Subcutaneous abdominal adipose tissue (tissue), 5 donors: ENCODE results near the gene RXRG.
A peak's percentile ranks its signal among the peaks of the same experiment; 100 is the strongest.

ENCODE experiments used
- H3K27ac ChIP-seq: one replicate; pipeline ENCODE4 v1.7.0; 2013; ENCODE audit warnings: low read depth, mild to moderate bottlenecking, inconsistent platforms, low read length, moderate library complexity
- H3K27me3 ChIP-seq, 5 donors: one replicate each; pipeline ENCODE4 v1.7.0; 2013; ENCODE audit warnings: low read length in 5 of 5, inconsistent platforms in 1 of 5; ENCODE audit not compliant: control insufficient read depth in 5 of 5, insufficient read depth in 4 of 5
- H3K36me3 ChIP-seq, 5 donors: one replicate each; pipeline ENCODE4 v1.7.0; 2013; ENCODE audit warnings: low read length in 5 of 5; ENCODE audit not compliant: control insufficient read depth in 5 of 5, insufficient read depth in 5 of 5
- H3K4me1 ChIP-seq, 5 donors: one replicate each; pipeline ENCODE4 v1.7.0; 2013; ENCODE audit warnings: low read length in 5 of 5, mild to moderate bottlenecking in 3 of 5, moderate library complexity in 1 of 5; ENCODE audit not compliant: control insufficient read depth in 5 of 5, insufficient read depth in 5 of 5
- H3K4me3 ChIP-seq, 5 donors: one replicate each; pipeline ENCODE4 v1.7.0; 2013; ENCODE audit warnings: low read length in 5 of 5, low read depth in 1 of 5
- H3K9ac ChIP-seq, 5 donors: one replicate each; pipeline ENCODE4 v1.7.0; 2013; ENCODE audit warnings: low read length in 5 of 5, mild to moderate bottlenecking in 4 of 5, moderate library complexity in 3 of 5
- H3K9me3 ChIP-seq, 5 donors: one replicate each; pipeline ENCODE4 v1.7.0; 2013; ENCODE audit warnings: low read length in 5 of 5; ENCODE audit not compliant: control insufficient read depth in 5 of 5
- donor health status: healthy.
- donor health status: healthy.
- donor health status: healthy.
- donor health status: healthy.
- donor health status: healthy.

Gene RXRG

DNA sequence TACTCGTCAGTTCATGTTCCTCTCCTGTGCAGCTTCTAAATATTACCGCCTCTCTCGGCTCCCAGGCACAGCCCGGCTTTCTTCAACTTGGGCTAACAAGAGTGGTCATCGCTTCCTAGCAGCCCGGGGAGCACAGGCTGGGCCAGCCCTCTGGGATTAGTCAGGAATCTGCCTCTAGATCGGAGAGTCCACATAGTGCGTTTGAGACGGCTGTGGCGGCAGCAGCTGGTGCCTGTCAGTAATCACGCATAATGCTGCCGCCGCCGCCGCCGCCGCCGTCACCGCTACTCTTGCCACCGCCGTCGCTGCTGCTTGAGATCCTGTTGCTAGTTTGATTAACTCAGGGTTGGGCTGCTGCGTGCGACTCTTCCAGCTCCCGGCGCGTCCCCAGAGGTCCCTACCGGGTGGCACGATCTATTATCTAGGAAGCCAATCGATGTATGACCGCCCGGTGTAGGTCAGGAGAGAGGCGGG lies at the start of gene RXRG:
Gene RXRG (minus strand): TSS at position 230 of the 474 bp plus-strand sequence. CDS start 233 bp downstream, outside the sequence.
- Histone ChIP-seq H3K9ac (peak within 1 kb of the TSS in 2 of 5 donors; percentile 12 to 38), H3K4me3 (peak within 1 kb of the TSS; percentile 10 to 64 (median 50)), H3K27me3 (peaks cover 0 to 8% (median 6%) of the 10 kb centered on the region in 5 donors), H3K36me3 (no peaks in the 10 kb centered on the region), H3K4me1 (peaks cover 0 to 24% (median 20%) of the 10 kb centered on the region in 5 donors), H3K27ac (no peak within 1 kb of the TSS), H3K9me3 (no peaks in the 10 kb centered on the region)

DNA sequence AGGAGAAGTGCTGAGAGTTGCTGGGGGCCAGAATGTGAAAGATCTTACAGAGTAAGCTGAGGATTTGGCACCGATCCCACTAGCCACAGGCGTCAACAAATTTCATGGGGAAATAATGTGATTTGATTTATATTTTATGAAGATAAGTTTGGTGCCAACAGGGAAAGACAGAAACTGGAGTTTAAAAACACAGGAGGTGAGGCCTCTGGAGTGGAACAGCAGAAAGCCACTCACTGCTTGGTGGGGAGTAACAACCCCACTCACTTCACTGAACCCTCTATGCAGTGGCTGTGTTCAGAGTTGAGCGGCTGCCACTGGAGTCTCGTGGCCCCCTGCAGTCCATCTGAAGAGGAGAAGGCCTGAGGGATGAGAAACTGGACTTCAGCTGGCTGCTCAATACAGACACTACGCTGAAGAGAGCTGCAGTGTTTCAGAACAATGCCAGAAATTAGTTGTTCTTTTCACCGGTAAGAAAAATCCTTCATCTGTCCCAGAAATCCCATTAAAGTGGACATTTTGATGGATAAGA lies 48.0 kb upstream of the RXRG start:
- no peak overlapping the region for H3K9ac ChIP-seq
- H3K27ac ChIP-seq = no peak overlapping the region
- no peaks in the 10 kb centered on the region for H3K9me3 ChIP-seq
- H3K27me3 ChIP-seq = no peaks in the 10 kb centered on the region
- no peak overlapping the region for H3K4me3 ChIP-seq
- H3K4me1 ChIP-seq = peaks cover 0 to 19% (median 3%) of the 10 kb centered on the region in 5 donors
- no peaks in the 10 kb centered on the region for H3K36me3 ChIP-seq

DNA sequence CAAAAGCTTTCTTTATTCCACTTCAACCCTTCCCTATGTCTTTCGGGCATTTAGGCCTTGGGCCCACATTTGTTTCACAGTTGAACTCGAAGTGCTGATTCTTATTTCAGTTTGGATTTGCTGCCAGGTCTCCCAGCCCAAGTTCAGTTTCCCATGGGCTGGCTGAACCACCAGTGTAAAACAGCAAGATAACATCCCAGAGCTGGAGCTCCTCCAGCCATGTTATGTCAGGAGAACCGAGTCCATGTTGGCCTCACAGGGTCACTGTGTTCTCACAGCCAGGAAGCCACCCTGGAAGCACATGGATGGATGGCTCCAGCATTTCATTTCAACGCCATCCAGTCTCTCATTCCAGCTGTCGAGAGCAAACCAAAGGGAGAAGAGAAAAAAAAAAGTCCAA lies 45.2 kb upstream of the RXRG start:
- H3K36me3 ChIP-seq = no peaks in the 10 kb centered on the region
- H3K27me3 ChIP-seq = peaks cover 0 to 2% (median 0%) of the 10 kb centered on the region in 5 donors
- H3K9me3 ChIP-seq = no peaks in the 10 kb centered on the region
- no peak overlapping the region for H3K27ac ChIP-seq
- no peak overlapping the region for H3K9ac ChIP-seq
- H3K4me3 ChIP-seq = no peak overlapping the region
- H3K4me1 ChIP-seq = peaks cover 0 to 17% (median 3%) of the 10 kb centered on the region in 5 donors

DNA sequence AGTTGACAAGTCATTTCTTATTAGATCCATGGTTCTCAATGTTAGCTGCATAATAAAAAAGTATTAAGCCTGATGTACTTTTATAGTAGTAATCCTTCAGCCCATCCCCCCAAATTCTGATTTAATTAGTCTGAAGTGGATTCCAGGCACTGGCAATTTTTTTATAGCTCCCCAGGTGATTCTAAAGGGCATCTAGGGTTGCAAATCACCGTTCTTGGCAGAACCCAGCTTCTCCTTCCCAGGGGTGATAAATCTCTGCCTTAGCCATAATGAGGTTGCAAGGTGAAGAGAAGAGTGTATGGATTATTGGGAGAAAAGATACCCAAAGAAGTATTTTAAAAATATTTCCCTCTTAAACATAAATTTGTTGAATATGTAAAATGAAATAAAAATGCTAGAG lies 43.0 kb upstream of the RXRG start:
- H3K4me1 ChIP-seq = peaks cover 0 to 15% (median 3%) of the 10 kb centered on the region in 5 donors

DNA sequence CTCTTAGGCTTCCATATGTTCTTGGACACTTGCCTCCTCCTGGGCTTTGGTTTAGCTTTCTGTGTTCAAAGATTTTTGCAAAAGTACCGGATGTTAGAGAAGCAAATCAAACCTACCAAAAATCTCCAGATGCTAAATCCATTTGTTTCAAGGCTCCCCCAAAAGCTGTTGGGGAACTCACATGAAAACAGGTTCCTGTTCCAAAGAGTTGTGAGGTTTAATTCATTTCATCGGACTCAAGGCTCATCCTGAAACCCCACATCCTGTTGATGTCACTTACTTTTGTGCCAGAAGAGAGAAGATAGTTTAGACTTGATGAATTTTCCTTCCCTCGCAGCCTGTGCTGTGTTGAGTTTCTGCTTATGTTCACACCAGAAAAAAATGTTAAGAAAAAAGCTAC lies 41.7 kb upstream of the RXRG start:
- peaks cover 0 to 2% (median 0%) of the 10 kb centered on the region in 5 donors for H3K27me3 ChIP-seq
- H3K27ac ChIP-seq = no peak overlapping the region
- no peaks in the 10 kb centered on the region for H3K9me3 ChIP-seq

More for the DNA sequence above, 43.0 kb upstream of the RXRG start:
- H3K27me3 ChIP-seq = peaks cover 0 to 2% (median 0%) of the 10 kb centered on the region in 5 donors
- H3K4me3 ChIP-seq = no peak overlapping the region
- no peaks in the 10 kb centered on the region for H3K36me3 ChIP-seq
- no peaks in the 10 kb centered on the region for H3K9me3 ChIP-seq
- no peak overlapping the region for H3K9ac ChIP-seq
- no peak overlapping the region for H3K27ac ChIP-seq

DNA sequence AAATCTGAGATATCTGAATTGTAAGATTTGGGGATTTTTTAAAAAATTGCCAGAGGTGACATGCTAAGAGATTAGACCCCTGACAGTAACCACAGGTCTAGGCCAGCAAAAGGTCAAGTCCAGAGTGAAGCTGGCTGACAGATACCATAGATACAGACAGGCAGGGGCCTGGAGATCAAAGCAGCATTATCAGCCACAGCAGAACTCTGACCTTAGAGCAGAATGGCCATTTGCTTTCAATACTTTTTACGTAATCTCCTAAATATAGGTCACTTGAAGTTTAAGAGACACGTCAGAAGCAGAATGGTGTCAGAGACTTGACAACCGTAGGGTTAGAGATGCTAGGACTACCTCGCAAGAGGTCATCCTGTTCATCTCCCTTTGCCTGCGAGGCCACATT lies 40.8 kb upstream of the RXRG start:
- Histone ChIP-seq H3K9me3 (no peaks in the 10 kb centered on the region), H3K9ac (no peak overlapping the region)

More for the DNA sequence above, 41.7 kb upstream of the RXRG start:
- H3K9ac ChIP-seq = no peak overlapping the region
- no peak overlapping the region for H3K4me3 ChIP-seq
- H3K36me3 ChIP-seq = no peaks in the 10 kb centered on the region
- H3K4me1 ChIP-seq = peaks cover 0 to 7% (median 0%) of the 10 kb centered on the region in 5 donors

DNA sequence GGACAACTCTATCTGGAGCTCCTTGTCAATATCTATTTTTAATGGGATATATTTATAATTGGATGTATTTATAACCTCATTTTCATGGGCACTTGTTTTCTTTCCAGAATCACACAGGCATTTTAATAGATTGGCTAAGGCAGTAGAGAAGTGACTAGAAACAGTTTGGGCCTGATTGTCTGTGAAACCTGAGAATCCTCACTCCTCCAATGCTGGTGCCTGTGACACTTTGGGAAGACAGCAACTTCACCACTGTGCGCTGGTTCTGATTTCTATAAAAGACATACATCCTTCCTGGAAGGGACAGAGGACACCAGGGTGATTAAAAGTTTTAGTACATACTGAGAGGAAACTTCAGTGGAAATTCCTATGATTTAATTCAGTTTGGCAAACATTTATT lies 39.6 kb upstream of the RXRG start:
- Histone ChIP-seq H3K4me1 (no peaks in the 10 kb centered on the region), H3K9ac (no peak overlapping the region), H3K27ac (no peak overlapping the region), H3K9me3 (no peaks in the 10 kb centered on the region), H3K4me3 (no peak overlapping the region), H3K36me3 (no peaks in the 10 kb centered on the region), H3K27me3 (peaks cover 0 to 2% (median 0%) of the 10 kb centered on the region in 5 donors)

More for the DNA sequence above, 40.8 kb upstream of the RXRG start:
- Histone ChIP-seq H3K4me3 (no peak overlapping the region), H3K27me3 (peaks cover 0 to 2% (median 0%) of the 10 kb centered on the region in 5 donors), H3K27ac (no peak overlapping the region), H3K4me1 (peaks cover 0 to 7% (median 0%) of the 10 kb centered on the region in 5 donors), H3K36me3 (no peaks in the 10 kb centered on the region)

DNA sequence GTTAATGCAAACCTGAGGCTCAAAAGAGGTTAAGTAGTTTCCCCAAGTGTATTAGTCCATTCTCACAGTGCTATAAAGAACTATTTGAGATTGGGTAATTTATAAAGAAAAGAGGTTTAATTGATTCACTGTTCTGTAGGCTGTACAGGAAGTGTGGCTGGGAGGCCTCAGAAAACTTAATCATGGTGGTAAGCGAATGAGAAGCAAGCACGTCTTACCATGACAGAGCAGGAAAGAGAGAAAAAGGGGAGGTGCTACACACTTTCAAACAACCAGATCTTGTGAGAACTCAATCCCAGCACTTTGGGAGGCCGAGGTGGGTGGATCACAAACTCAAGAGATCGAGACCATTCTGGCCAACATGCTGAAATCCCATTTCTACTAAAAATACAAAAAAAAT lies 38.5 kb upstream of the RXRG start:
- Histone ChIP-seq H3K36me3 (no peaks in the 10 kb centered on the region), H3K4me1 (no peaks in the 10 kb centered on the region), H3K27ac (no peak overlapping the region), H3K9me3 (no peaks in the 10 kb centered on the region), H3K4me3 (no peak overlapping the region), H3K27me3 (peaks cover 0 to 2% (median 0%) of the 10 kb centered on the region in 5 donors), H3K9ac (no peak overlapping the region)

DNA sequence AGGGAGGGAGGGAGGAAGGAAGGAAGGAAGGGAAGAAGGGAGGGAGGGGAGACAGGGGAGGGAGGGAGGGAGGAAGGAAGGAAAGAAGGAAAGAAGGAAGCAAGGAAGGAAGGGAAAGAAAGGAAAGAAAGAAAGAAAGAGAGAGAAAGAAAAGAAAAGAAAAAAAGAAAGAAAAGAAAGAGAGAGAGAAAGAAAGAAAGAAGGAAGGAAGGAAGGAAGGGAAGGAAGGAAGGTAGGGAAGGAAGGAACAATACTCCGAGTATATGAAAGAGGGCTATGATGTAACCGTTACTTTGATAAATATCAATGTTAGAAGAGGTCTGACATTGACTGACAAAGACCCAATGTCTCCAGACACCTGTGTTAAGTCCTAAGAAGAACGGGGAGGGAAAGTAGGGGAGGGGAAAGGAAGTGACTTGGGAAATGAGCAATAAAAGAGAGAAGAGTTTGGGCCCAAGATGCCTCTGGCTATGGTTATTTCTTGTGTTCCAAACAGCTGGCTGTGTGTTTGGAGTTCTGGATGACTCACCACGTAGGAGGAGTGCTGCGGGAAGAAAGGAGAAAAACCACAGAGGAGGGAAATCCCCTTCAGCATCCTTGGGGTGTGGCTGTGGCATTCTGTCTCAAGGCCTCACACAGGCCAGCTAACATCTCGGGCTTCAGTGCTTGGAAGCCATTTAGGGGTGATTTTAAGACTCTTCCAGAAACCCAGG lies 37.0 kb upstream of the RXRG start:
- Histone ChIP-seq H3K36me3 (no peaks in the 10 kb centered on the region), H3K27me3 (no peaks in the 10 kb centered on the region), H3K4me1 (no peaks in the 10 kb centered on the region), H3K9ac (no peak overlapping the region), H3K4me3 (no peak overlapping the region), H3K9me3 (no peaks in the 10 kb centered on the region), H3K27ac (no peak overlapping the region)

DNA sequence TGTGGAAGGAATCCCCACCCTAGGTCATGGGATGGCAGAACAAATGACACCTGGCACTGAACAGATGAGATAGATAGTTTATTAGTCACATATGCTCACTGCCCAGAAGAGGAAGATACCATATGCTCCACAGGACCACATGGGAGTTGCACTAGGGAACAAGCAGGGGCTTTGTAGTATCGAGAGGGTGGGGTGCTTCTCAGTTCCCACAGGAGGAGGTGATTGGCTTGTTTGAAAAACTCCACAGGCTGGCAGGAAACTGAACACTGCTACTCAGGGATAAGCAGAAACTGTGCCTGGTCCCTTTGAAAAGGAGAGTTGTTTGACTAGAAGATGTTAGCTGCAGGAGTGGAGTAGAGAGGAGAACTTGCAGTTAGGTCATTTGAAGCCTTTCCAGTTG lies 31.9 kb upstream of the RXRG start:
- H3K27me3 ChIP-seq = no peaks in the 10 kb centered on the region
- peaks cover 0 to 6% (median 0%) of the 10 kb centered on the region in 5 donors for H3K4me1 ChIP-seq

More for the DNA sequence above, 31.9 kb upstream of the RXRG start:
- H3K9me3 ChIP-seq = no peaks in the 10 kb centered on the region
- no peaks in the 10 kb centered on the region for H3K36me3 ChIP-seq
- H3K27ac ChIP-seq = no peak overlapping the region
- H3K9ac ChIP-seq = no peak overlapping the region
- no peak overlapping the region for H3K4me3 ChIP-seq
